Colonic mucosa (tissue), 4 donors: ENCODE results near the gene LRRC59. TPM values are rescaled to one million over a fixed set of nuclear protein-coding genes. Genes with fewer than 3 reads are reported as not detected.

ENCODE experiments used
- DNase-seq: peaks from one replicate; pipeline ENCODE4 v3.0.0-alpha.2; 2020
- H3K27ac ChIP-seq: fragments of 200-600 bp; one replicate; pipeline ENCODE4 v1.8.0; 2021
- H3K27me3 ChIP-seq: fragments of 200-600 bp; one replicate; pipeline ENCODE4 v1.8.0; 2021
- H3K36me3 ChIP-seq: fragments of 200-600 bp; one replicate; pipeline ENCODE4 v1.8.0; 2021
- H3K4me1 ChIP-seq: fragments of 200-600 bp; one replicate; pipeline ENCODE4 v1.8.0; 2021; ENCODE audit warnings: mild to moderate bottlenecking
- H3K4me3 ChIP-seq: fragments of 200-600 bp; one replicate; pipeline ENCODE4 v1.8.0; 2021
- H3K9ac ChIP-seq, 2 donors: one replicate each; pipeline ENCODE4 v1.7.0; 2013; ENCODE audit warnings: control low read depth in 2 of 2, low read depth in 2 of 2, low read length in 2 of 2
- H3K9me3 ChIP-seq: fragments of 200-600 bp; one replicate; pipeline ENCODE4 v1.8.0; 2021
- CTCF ChIP-seq: fragments of 200-600 bp; IDR thresholded peaks from one replicate; pipeline ENCODE4 v1.8.0; 2022; ENCODE audit warnings: antibody characterized with exemption, mild to moderate bottlenecking
- intact Hi-C: fragments of 100-400 bp; cut with DNase I; formaldehyde crosslinking; loops from one replicate; pipeline ENCODE4 v1.14.1; 2022
- total RNA-seq, 2 donors: library from RNA; stranded (reverse); fragmentation: NEBNext Ultra II Directional in 1 of 2; extraction: Animal tissue kit (Norgen Biotek cat#: 25700) in 1 of 2; gene quantifications; one replicate each; pipeline ENCODE4 v1.2.1, GENCODE V29; 2021
- donor health status: healthy.
- donor health status: DM: no; HTN: no; CAD: no.
- donor health status: DM: no; HTN: no; CAD: no.

LRRC59 gene
- total RNA-seq, 2 donors from 2014 or later, result 147 to 265 TPM

- no peaks in the 10 kb centered on the region for H3K9me3 ChIP-seq
- H3K4me3 ChIP-seq, result no peak overlapping the region
- H3K9ac ChIP-seq, result no peak overlapping the region
- H3K36me3 ChIP-seq, result no peaks in the 10 kb centered on the region
- H3K27me3 ChIP-seq, result no peaks in the 10 kb centered on the region
- H3K27ac ChIP-seq, result no peak overlapping the region
- DNase-seq, result no peak
- TF ChIP-seq CTCF, result no peak
- intact Hi-C loops, result no loop called here
- H3K4me1 ChIP-seq, result no peaks in the 10 kb centered on the region
Observed at GRCh38 chr17:50332196-50332595, 65.1 kb downstream of the LRRC59 start.

Other genes starting within 250 kb of the LRRC59 start
- gene PPP1R9B, start 246.8 kb downstream of the LRRC59 start, total RNA-seq, result 10 to 100 TPM; 36.6 to 43.2 TPM
- gene SGCA, start 231.5 kb downstream of the LRRC59 start, total RNA-seq, result 1 to 10 TPM in 1 of 2 donors, under 1 TPM in 1; 0.89 to 5.5 TPM
- gene COL1A1, start 195.9 kb downstream of the LRRC59 start, total RNA-seq, result 100 to 1,000 TPM in 1 of 2 donors, 10 to 100 TPM in 1; 74.7 to 127 TPM
- 10 to 100 TPM; 11.1 to 18.5 TPM for gene TMEM92, start 123.1 kb downstream of the LRRC59 start, total RNA-seq
- 10 to 100 TPM; 15.6 to 28.5 TPM for gene XYLT2, start 51.4 kb downstream of the LRRC59 start, total RNA-seq
- gene MRPL27, start 24.3 kb downstream of the LRRC59 start, total RNA-seq, result 100 to 1,000 TPM in 1 of 2 donors, 10 to 100 TPM in 1; 71.7 to 135 TPM
- gene EME1, start 24.3 kb downstream of the LRRC59 start, total RNA-seq, result 10 to 100 TPM in 1 of 2 donors, 1 to 10 TPM in 1; 1.8 to 10.1 TPM
- gene ACSF2, start 28.7 kb upstream of the LRRC59 start, total RNA-seq, result 100 to 1,000 TPM in 1 of 2 donors, 10 to 100 TPM in 1; 50.8 to 119 TPM
- 1 to 10 TPM; 1.8 to 3.6 TPM for gene CHAD, start 71.4 kb upstream of the LRRC59 start, total RNA-seq
- 10 to 100 TPM; 22.2 to 29.3 TPM for gene RSAD1, start 81.3 kb upstream of the LRRC59 start, total RNA-seq
- 1 to 10 TPM in 1 of 2 donors, under 1 TPM in 1; 0.56 to 2.8 TPM for gene MYCBPAP, start 110.9 kb upstream of the LRRC59 start, total RNA-seq
- 10 to 100 TPM; 18.3 to 79.8 TPM for gene EPN3, start 135.2 kb upstream of the LRRC59 start, total RNA-seq
- gene SPATA20, start 149.7 kb upstream of the LRRC59 start, total RNA-seq, result 10 to 100 TPM; 41.6 to 53.1 TPM
- gene CACNA1G, start 163.2 kb upstream of the LRRC59 start, total RNA-seq, result under 1 TPM; 0.07 to 0.19 TPM
- gene ABCC3, start 237.4 kb upstream of the LRRC59 start, total RNA-seq, result 100 to 1,000 TPM; 187 to 226 TPM